Measurements from ENCODE around the gene BID.

GRCh38 chr22:17772249-17772957 lies 1.9 kb downstream of the BID start:
- TF ChIP-seq, protein P1, sequence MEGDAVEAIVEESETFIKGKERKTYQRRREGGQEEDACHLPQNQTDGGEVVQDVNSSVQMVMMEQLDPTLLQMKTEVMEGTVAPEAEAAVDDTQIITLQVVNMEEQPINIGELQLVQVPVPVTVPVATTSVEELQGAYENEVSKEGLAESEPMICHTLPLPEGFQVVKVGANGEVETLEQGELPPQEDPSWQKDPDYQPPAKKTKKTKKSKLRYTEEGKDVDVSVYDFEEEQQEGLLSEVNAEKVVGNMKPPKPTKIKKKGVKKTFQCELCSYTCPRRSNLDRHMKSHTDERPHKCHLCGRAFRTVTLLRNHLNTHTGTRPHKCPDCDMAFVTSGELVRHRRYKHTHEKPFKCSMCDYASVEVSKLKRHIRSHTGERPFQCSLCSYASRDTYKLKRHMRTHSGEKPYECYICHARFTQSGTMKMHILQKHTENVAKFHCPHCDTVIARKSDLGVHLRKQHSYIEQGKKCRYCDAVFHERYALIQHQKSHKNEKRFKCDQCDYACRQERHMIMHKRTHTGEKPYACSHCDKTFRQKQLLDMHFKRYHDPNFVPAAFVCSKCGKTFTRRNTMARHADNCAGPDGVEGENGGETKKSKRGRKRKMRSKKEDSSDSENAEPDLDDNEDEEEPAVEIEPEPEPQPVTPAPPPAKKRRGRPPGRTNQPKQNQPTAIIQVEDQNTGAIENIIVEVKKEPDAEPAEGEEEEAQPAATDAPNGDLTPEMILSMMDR (conservative IDR thresholded peaks at IDR 0.05; ENCODE audit: low read depth, low read length) = no peak
- TF ChIP-seq MXI1 (IDR thresholded peaks at IDR 0.05; ENCODE audit: borderline replicate concordance, low read depth, low read length) (no peak), FOS (IDR thresholded peaks at IDR 0.05; ENCODE audit: low read depth, low read length) (no peak), POLR2A (IDR thresholded peaks at IDR 0.05; ENCODE audit: low read depth, low read length) (no peak), RAD21 (IDR thresholded peaks at IDR 0.05; ENCODE audit: low read length) (no peak), RFX5 (IDR thresholded peaks at IDR 0.05; ENCODE audit: low read depth, low read length) (no peak), MAZ (IDR thresholded peaks at IDR 0.05; ENCODE audit: borderline replicate concordance, low read depth, low read length) (no peak), USF2 (IDR thresholded peaks at IDR 0.05; ENCODE audit: low read depth, low read length) (no peak), MAFK (IDR thresholded peaks at IDR 0.05; ENCODE audit: low read depth, low read length) (no peak), CEBPB (IDR thresholded peaks at IDR 0.05; ENCODE audit: low read depth, low read length) (no peak), BHLHE40 (IDR thresholded peaks at IDR 0.05; ENCODE audit: low read depth, low read length) (no peak), RCOR1 (IDR thresholded peaks at IDR 0.05; ENCODE audit: insufficient replicate concordance, low read length) (no peak), SMC3 (IDR thresholded peaks at IDR 0.05; ENCODE audit: low read depth, low read length) (no peak)
- TF ChIP-seq, protein P2, sequence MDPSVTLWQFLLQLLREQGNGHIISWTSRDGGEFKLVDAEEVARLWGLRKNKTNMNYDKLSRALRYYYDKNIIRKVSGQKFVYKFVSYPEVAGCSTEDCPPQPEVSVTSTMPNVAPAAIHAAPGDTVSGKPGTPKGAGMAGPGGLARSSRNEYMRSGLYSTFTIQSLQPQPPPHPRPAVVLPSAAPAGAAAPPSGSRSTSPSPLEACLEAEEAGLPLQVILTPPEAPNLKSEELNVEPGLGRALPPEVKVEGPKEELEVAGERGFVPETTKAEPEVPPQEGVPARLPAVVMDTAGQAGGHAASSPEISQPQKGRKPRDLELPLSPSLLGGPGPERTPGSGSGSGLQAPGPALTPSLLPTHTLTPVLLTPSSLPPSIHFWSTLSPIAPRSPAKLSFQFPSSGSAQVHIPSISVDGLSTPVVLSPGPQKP (IDR thresholded peaks at IDR 0.05; ENCODE audit: borderline replicate concordance, low read depth, low read length) = no peak
